BLaER1 treated with 17β-estradiol and CSF1 and Interleukin-3, amounts not matched to agents 10 nM and 100 nM (cell line): ENCODE data around the gene PPP1R14C.
A peak's percentile ranks its signal among the peaks of the same experiment; 100 is the strongest.

Source experiments
- H3K27ac ChIP-seq, 11 experiments: shearing (Covaris generic); formaldehyde crosslinking; 2 replicates each; pipeline ENCODE4 v1.8.1; 2022
- H3K27me3 ChIP-seq, 11 experiments: shearing (Covaris generic); formaldehyde crosslinking; 2 replicates each; pipeline ENCODE4 v1.8.1; 2022
- H3K36me3 ChIP-seq, 11 experiments: shearing (Covaris generic); formaldehyde crosslinking; 2 replicates each; pipeline ENCODE4 v1.8.1; 2022
- H3K4me1 ChIP-seq, 10 experiments: shearing (Covaris generic); formaldehyde crosslinking; 2 replicates each; pipeline ENCODE4 v1.8.1; 2022
- H3K4me2 ChIP-seq, 11 experiments: shearing (Covaris generic); formaldehyde crosslinking; 2 replicates each; pipeline ENCODE4 v1.8.1; 2022
- H3K4me3 ChIP-seq, 10 experiments: shearing (Covaris generic); formaldehyde crosslinking; 2 replicates each; pipeline ENCODE4 v1.8.1; 2022
- H3K9ac ChIP-seq, 11 experiments: shearing (Covaris generic); formaldehyde crosslinking; 2 replicates each; pipeline ENCODE4 v1.8.1; 2022
- H3K9me3 ChIP-seq, 11 experiments: shearing (Covaris generic); formaldehyde crosslinking; replicated peaks in 1 of 11; 2 replicates each; pipeline ENCODE4 v1.8.1; 2022
- H4K20me1 ChIP-seq, 11 experiments: shearing (Covaris generic); formaldehyde crosslinking; 2 replicates each; pipeline ENCODE4 v1.8.1; 2022
- Cebpa-rat ChIP-seq, 11 experiments: shearing (Covaris generic); IDR thresholded peaks; 2 replicates each; pipeline ENCODE4 v1.8.1; 2022

PPP1R14C gene

DNA sequence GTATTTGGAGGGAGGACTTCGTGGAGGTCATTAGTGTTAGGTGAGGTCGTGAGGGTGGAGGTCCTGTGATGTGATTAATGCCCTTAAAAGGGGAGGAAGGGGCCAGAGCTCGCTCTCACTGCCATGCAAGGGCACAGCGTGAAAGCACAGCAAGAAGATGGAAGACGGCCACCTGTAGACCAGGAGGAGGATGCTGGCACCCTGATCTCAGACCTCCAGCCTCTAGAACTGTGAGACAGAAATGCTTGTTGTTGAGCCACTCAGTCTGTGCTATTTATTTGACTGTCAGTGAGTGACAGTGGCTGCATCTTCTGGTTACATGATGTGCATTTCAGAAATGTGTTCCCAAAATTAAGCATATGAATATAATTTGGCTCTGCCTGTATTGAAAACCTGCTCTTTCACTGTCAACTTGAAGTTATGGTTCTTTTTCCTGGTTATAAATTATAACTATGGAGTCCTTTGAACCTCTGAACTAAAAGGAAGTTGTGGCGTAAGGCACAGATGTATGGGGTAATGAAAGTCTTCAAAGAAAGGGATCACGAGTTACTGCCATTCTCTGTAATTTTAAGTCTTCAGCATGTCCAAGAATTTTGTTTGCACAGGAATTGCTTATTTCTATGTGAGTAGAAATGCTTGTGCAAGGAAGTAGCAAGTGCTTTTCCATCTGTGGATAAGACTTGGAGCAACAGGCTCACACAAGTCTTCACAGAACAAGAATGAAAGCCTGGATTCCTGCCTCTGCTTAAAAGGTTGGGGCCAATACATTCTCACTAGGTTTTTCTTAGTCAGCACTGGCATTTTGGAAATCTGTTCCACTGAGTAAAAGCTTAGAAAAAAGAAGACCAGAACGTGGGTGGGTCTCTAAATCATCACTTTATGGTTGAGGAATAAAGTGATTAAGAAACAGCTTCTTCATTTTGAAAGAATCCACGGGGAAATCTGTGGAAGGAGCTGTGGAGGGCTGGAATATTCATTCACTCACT lies 10.3 kb downstream of the PPP1R14C start:
- peaks cover 0 to 18% (median 0%) of the 10 kb centered on the region in 11 experiments; a peak in 2 of 22 replicates for H3K27me3 ChIP-seq
- peaks cover 37 to 64% (median 53%) of the 10 kb centered on the region in 10 experiments for H3K4me1 ChIP-seq
- peak overlapping the region; percentile 47 to 83 (median 64) for H3K4me2 ChIP-seq
- peaks cover 0 to 5% (median 0%) of the 10 kb centered on the region in 11 experiments; a peak in 1 of 22 replicates for H3K9me3 ChIP-seq
- no peak for TF ChIP-seq Cebpa-rat (IDR thresholded peaks at IDR 0.05)
- peak overlapping the region in 10 of 11 experiments; percentile 24 to 73 (median 50); a peak in 18 of 22 replicates for H3K27ac ChIP-seq
- H3K9ac ChIP-seq: peak overlapping the region in 3 of 11 experiments; percentile 1 to 27 (median 22); a peak in 3 of 22 replicates
- no peak overlapping the region for H3K4me3 ChIP-seq
- H4K20me1 ChIP-seq: no peaks in the 10 kb centered on the region
- H3K36me3 ChIP-seq: no peaks in the 10 kb centered on the region; a peak in 1 of 22 replicates

GRCh38 chr6:150153905-150154492 lies 11.2 kb downstream of the PPP1R14C start:
- Histone ChIP-seq H3K27me3 (peaks cover 0 to 13% (median 0%) of the 10 kb centered on the region in 11 experiments; a peak in 2 of 22 replicates), H4K20me1 (no peaks in the 10 kb centered on the region), H3K9ac (no peak overlapping the region), H3K4me3 (no peak overlapping the region), H3K9me3 (peaks cover 0 to 5% (median 0%) of the 10 kb centered on the region in 11 experiments; a peak in 1 of 22 replicates), H3K4me2 (peak overlapping the region; percentile 47 to 83 (median 64)), H3K27ac (peak overlapping the region in 9 of 11 experiments; percentile 24 to 73 (median 51); a peak in 15 of 22 replicates), H3K36me3 (no peaks in the 10 kb centered on the region; a peak in 1 of 22 replicates), H3K4me1 (peaks cover 37 to 56% (median 47%) of the 10 kb centered on the region in 10 experiments)
- TF ChIP-seq Cebpa-rat (IDR thresholded peaks at IDR 0.05): no peak

DNA sequence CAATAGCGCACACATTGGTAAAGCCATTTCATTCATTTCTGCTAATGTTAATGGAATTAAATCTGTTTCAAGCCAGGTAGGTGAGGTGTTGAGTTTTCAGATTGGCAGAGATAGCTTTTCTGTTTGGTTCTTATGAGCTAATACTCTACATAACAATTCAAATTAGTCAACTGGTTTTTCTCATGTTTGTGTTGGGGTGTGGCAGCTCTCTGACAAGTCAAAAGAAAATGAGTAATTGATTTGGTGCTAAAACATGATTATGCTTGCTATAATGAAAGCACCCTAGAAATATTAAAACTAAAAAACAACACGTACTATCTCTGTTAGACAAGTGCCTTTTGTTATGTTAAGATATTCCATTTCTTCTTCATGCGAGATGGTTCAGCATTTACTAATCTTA lies 13.6 kb downstream of the PPP1R14C start:
- no peak overlapping the region for H3K4me2 ChIP-seq
- no peaks in the 10 kb centered on the region for H4K20me1 ChIP-seq
- peaks cover 0 to 9% (median 0%) of the 10 kb centered on the region in 11 experiments; a peak in 4 of 22 replicates for H3K9me3 ChIP-seq
- no peak for TF ChIP-seq Cebpa-rat (IDR thresholded peaks at IDR 0.05)
- no peak overlapping the region for H3K9ac ChIP-seq
- H3K4me1 ChIP-seq: peaks cover 31 to 41% (median 34%) of the 10 kb centered on the region in 10 experiments
- H3K4me3 ChIP-seq: no peak overlapping the region
- H3K27me3 ChIP-seq: no peaks in the 10 kb centered on the region
- no peak overlapping the region for H3K27ac ChIP-seq
- H3K36me3 ChIP-seq: no peaks in the 10 kb centered on the region; a peak in 1 of 22 replicates

- TF ChIP-seq Cebpa-rat (IDR thresholded peaks at IDR 0.05): no peak
- Histone ChIP-seq H3K9ac (no peak overlapping the region), H3K9me3 (peaks cover 0 to 13% (median 0%) of the 10 kb centered on the region in 11 experiments; a peak in 5 of 22 replicates), H4K20me1 (no peaks in the 10 kb centered on the region), H3K27me3 (no peaks in the 10 kb centered on the region), H3K4me2 (peak overlapping the region in 1 of 11 experiments; percentile 19; a peak in 3 of 22 replicates), H3K27ac (no peak overlapping the region), H3K36me3 (no peaks in the 10 kb centered on the region; a peak in 1 of 22 replicates), H3K4me3 (no peak overlapping the region), H3K4me1 (peaks cover 30 to 41% (median 33%) of the 10 kb centered on the region in 10 experiments)
These were observed 14.2 kb downstream of the PPP1R14C start for GRCh38 chr6:150157081-150157480.

- Histone ChIP-seq H3K27ac (no peak overlapping the region), H3K9me3 (peaks cover 0 to 20% (median 9%) of the 10 kb centered on the region in 11 experiments; a peak in 7 of 22 replicates), H3K4me2 (no peak overlapping the region), H3K4me1 (peaks cover 5 to 14% (median 8%) of the 10 kb centered on the region in 10 experiments; a peak in 17 of 20 replicates), H3K9ac (no peak overlapping the region), H3K27me3 (no peaks in the 10 kb centered on the region), H4K20me1 (no peaks in the 10 kb centered on the region), H3K4me3 (no peak overlapping the region), H3K36me3 (no peaks in the 10 kb centered on the region; a peak in 1 of 22 replicates)
- TF ChIP-seq Cebpa-rat (IDR thresholded peaks at IDR 0.05): no peak
These were observed 16.9 kb downstream of the PPP1R14C start for GRCh38 chr6:150159757-150160156.

DNA sequence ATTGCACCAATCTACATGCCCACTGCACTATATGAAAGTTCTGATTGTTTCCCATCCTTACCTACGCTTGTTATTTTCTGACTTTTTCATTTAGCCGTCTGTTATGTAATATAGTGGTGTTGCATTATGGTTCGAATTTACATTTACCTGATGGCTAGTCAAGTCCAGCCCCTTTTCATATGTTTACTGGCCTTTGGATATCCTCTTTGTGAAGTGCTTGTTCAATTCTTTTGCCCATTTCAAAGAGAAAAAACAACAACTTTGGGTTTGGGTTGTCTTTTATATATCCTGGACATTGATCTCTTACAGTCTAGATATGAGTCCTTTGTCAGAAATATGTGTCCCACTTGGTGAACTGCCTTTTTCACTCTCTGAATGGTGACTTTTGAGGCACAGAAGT lies 21.1 kb downstream of the PPP1R14C start:
- no peaks in the 10 kb centered on the region for H3K36me3 ChIP-seq
- H3K9me3 ChIP-seq: peaks cover 0 to 23% (median 13%) of the 10 kb centered on the region in 11 experiments; a peak in 8 of 22 replicates
- H3K4me1 ChIP-seq: peaks cover 17 to 29% (median 26%) of the 10 kb centered on the region in 10 experiments
- no peak overlapping the region for H3K27ac ChIP-seq
- H4K20me1 ChIP-seq: no peaks in the 10 kb centered on the region
- no peak for TF ChIP-seq Cebpa-rat (IDR thresholded peaks at IDR 0.05)
- no peak overlapping the region for H3K9ac ChIP-seq
- no peaks in the 10 kb centered on the region for H3K27me3 ChIP-seq
- H3K4me2 ChIP-seq: no peak overlapping the region
- no peak overlapping the region for H3K4me3 ChIP-seq

DNA sequence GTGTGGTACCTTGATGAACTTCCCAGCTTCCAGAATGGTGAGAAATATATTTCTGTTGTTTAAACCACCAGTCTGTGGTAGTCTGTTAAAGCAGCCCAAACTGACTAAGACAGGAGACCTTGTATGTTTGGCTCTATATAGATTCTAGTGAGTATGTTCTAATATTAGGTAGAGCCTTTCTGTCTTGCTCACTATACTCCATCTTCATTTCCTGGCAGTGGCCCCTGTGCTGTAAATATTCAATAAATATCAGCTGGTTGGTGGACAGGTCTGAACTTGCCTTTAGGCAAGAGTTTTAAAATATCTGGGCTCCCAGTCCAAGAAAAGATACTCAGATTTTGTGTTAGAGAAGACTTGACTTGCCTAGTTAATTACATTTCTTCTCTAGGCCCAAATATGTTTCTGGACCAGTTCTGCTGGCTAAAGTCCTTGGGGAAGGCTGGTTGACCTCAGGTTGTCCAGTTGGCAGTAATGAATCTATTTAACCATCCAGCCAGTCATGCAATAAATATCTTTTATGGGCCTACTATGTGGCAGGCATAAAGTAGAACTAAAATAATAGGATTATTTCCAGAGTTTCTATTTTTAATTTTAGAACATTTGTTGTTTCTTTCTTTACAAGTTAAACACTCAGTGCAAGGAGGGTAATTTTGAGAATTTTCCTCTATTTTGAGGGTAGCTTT lies 22.3 kb downstream of the PPP1R14C start:
- H3K27ac ChIP-seq: no peak overlapping the region
- peaks cover 28 to 41% (median 38%) of the 10 kb centered on the region in 10 experiments for H3K4me1 ChIP-seq
- H3K9ac ChIP-seq: no peak overlapping the region
- H3K9me3 ChIP-seq: peaks cover 0 to 21% (median 13%) of the 10 kb centered on the region in 11 experiments; a peak in 8 of 22 replicates
- no peaks in the 10 kb centered on the region for H3K27me3 ChIP-seq
- no peak for TF ChIP-seq Cebpa-rat (IDR thresholded peaks at IDR 0.05)
- no peak overlapping the region for H3K4me3 ChIP-seq
- no peak overlapping the region for H3K4me2 ChIP-seq
- H3K36me3 ChIP-seq: no peaks in the 10 kb centered on the region
- no peaks in the 10 kb centered on the region for H4K20me1 ChIP-seq

DNA sequence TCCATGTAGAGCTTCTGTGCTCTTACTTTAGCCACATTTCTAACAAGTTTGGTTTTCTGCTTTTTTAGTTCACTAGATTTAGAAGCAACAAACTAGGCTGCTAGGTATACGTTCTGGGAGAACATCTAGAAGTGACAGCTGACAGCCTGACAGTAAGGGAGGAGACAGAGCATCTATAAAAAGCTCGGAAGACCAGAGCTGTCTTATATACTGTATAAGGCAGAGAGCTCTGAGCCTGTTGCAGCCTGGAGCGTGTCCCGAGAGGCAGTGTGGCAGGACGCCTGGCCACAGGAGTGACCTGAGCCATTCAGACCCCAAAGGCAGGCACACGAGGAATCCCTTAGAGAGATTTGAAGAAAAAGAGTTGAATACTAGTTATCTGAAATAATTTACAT lies 24.6 kb downstream of the PPP1R14C start:
- peak overlapping the region in 4 of 10 experiments; percentile 16 to 50 (median 30); a peak in 5 of 20 replicates for H3K4me3 ChIP-seq
- peak overlapping the region; percentile 60 to 81 (median 71) for H3K4me2 ChIP-seq

More for the DNA sequence above, 24.6 kb downstream of the PPP1R14C start:
- Histone ChIP-seq H3K9me3 (peaks cover 0 to 18% (median 4%) of the 10 kb centered on the region in 11 experiments; a peak in 8 of 22 replicates), H3K36me3 (no peaks in the 10 kb centered on the region), H4K20me1 (no peaks in the 10 kb centered on the region), H3K4me1 (peaks cover 38 to 45% (median 41%) of the 10 kb centered on the region in 10 experiments), H3K27ac (peak overlapping the region in 10 of 11 experiments; percentile 6 to 80 (median 66); a peak in 17 of 22 replicates), H3K9ac (peak overlapping the region in 9 of 11 experiments; percentile 28 to 65 (median 48); a peak in 15 of 22 replicates), H3K27me3 (no peaks in the 10 kb centered on the region)
- TF ChIP-seq Cebpa-rat (IDR thresholded peaks at IDR 0.05): no peak
